Epithelial cell of proximal tubule (primary cell): ENCODE measurements around the gene TMEM130. TPM values are rescaled to one million over a fixed set of nuclear protein-coding genes. Genes with fewer than 3 reads are reported as not detected.

Experiments
- DNase-seq: peaks from one replicate; pipeline ENCODE4 v3.0.0-alpha.2; 2011; ENCODE audit warnings: low read depth
- H3K4me3 ChIP-seq: 2 replicates; pipeline ENCODE4 v1.5.1; 2011; ENCODE audit warnings: low read depth, mild to moderate bottlenecking, low read length
- total RNA-seq: library from RNA; depleted of rRNA; stranded (reverse); fragments of >200 nt; gene quantifications from 2 replicates; pipeline ENCODE4 v1.2.3, GENCODE V29; 2015
- TF ChIP-seq, protein P1 (sequence below): conservative IDR thresholded peaks from 2 replicates; pipeline ENCODE4 v1.5.1; 2012; ENCODE audit warnings: low read depth, mild to moderate bottlenecking, low read length

The TMEM130 gene
- total RNA-seq, 1 donor from 2014 or later = 2.4 TPM

DNA sequence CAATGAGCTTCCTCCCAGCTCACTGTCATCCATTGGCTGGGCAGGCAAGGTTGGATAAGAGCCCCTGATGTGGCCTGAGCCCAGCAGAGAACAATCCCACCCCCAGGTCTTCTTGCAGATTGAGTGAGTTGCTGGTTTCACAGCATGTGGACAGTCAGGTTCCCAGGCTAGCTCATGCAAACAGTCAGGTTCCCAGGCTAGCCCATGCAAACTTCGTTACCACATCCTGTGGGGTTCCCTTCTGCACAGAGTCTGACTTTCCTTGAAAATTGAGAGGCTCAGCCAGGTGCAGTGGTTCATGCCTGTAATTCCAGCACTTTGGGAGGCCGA is 67.1 kb downstream of the TMEM130 start:
- H3K4me3 ChIP-seq = no peak overlapping the region
- TF ChIP-seq, protein P1, sequence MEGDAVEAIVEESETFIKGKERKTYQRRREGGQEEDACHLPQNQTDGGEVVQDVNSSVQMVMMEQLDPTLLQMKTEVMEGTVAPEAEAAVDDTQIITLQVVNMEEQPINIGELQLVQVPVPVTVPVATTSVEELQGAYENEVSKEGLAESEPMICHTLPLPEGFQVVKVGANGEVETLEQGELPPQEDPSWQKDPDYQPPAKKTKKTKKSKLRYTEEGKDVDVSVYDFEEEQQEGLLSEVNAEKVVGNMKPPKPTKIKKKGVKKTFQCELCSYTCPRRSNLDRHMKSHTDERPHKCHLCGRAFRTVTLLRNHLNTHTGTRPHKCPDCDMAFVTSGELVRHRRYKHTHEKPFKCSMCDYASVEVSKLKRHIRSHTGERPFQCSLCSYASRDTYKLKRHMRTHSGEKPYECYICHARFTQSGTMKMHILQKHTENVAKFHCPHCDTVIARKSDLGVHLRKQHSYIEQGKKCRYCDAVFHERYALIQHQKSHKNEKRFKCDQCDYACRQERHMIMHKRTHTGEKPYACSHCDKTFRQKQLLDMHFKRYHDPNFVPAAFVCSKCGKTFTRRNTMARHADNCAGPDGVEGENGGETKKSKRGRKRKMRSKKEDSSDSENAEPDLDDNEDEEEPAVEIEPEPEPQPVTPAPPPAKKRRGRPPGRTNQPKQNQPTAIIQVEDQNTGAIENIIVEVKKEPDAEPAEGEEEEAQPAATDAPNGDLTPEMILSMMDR = no peak
- no peak for DNase-seq

DNA sequence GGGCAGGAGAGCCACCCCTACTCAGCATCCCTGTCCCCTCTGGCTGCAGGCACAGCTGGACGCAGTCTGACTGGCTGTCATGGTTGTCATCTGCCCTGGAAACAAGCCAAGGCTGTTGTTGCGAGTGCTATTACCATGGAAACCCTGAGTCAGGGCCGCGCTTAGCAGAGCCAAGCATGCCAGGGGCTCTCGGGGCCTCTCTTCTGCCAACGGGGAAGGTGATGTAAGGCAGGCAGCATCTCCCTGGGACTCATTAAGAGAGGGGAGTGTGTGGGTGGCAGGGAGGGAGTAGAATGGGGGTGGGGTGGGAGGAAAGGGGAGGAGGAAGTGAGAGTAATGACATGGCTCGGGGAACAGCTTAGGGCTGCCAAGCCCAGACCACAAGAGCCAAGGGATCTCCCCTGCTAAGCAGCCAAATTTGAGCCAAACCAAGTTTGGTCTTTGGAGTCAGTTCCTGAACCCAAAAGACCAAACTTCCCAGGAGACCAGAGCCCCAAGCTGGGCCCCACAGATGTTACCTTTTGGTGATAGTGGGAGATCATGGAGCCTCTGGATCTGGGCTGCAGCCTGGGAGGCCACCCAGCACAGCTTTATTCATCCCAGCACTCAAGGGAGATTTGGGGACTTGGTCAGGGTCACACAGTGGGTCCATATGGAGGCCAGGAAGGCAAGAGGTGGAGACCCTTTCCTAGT is 67.6 kb downstream of the TMEM130 start:
- DNase-seq = peak; percentile 12
- no peak overlapping the region for H3K4me3 ChIP-seq
- TF ChIP-seq, protein P1 = no peak

DNA sequence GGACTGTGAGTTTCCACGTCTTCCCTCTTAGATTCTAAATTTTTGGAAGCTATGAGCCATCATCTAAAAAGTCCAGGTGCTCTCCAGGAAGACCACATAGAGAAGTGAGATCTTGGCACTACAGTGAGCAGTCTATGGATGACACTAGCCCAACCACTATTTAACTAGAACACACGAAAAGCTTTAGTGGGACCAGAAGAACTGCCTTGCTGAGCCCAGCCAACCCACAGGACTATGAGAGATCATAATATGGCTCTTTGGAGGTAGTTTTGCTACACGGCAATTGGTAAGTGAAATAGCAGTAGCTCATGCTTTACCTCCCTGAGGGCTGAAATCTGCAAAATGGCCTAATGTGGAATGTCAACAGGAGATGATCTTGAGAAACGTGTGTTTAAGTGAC is 68.8 kb downstream of the TMEM130 start:
- no peak for DNase-seq
- TF ChIP-seq, protein P1 = no peak
- no peak overlapping the region for H3K4me3 ChIP-seq

DNA sequence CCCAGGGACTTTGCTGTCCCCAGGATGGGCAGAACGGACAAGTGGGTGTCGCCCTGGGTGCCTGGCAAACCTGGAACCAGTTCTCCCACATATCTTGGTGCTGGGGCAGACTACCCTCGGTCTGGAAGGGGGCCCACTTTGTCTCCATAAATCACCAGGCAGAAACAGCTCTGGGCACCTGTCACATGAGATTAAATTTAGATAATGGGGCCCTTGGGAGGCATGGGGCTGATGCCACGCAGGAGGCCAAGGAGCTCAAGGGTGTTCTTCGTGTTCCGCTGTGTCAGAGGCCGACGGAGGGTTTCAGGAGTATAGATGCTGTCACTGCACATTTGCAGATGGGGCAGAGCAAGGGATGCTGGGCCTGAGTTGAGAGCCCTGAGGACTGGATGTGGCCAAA is 72.7 kb downstream of the TMEM130 start:
- no peak overlapping the region for H3K4me3 ChIP-seq
- no peak for DNase-seq
- TF ChIP-seq, protein P1 = no peak

Other genes with a start within 250 kb of the TMEM130 start
- 18.2 and 18.3 TPM in 2 replicates for gene TRRAP, start 8.5 kb upstream of the TMEM130 start, total RNA-seq